ENCODE measurements around the gene NEDD4.
A peak's percentile ranks its signal among the peaks of the same experiment; 100 is the strongest.

NEDD4 gene

GRCh38 chr15:55819397-55820034 is 173.9 kb downstream of the NEDD4 start:
- H3K4me3 ChIP-seq (ENCODE audit: low read depth, low read length) = no peak overlapping the region
- no peak for TF ChIP-seq CTCF (IDR thresholded peaks at IDR 0.05; ENCODE audit: insufficient read depth, low read length, missing control alignments)
- ChIA-PET POLR2A (no interaction called here), CTCF (interaction anchor here (1.8 to 1.9 kb wide), 2 partner anchors 26 to 171 kb away, joined by 6 to 8 read pairs; no protein-coding TSS in a partner anchor)
- DNase-seq (ENCODE audit: low read depth, low spot score) = no peak

GRCh38 chr15:55816017-55816416 is 177.4 kb downstream of the NEDD4 start:
- TF ChIP-seq CTCF (IDR thresholded peaks at IDR 0.05; ENCODE audit: insufficient read depth, low read length, missing control alignments) = no peak
- no peak overlapping the region for H3K4me3 ChIP-seq (ENCODE audit: low read depth, low read length)
- POLR2A ChIA-PET = no interaction called here
- CTCF ChIA-PET = interaction anchor here (0.6 to 1.7 kb wide), 4 partner anchors 16 to 284 kb away, joined by 3 to 5 read pairs (median 3); no protein-coding TSS in a partner anchor
- DNase-seq (ENCODE audit: low read depth, low spot score) = no peak

- H3K4me3 ChIP-seq (ENCODE audit: low read depth, low read length) = no peak overlapping the region
- ChIA-PET POLR2A (no interaction called here), CTCF (interaction anchor here (0.7 to 6.9 kb wide), 4 partner anchors 13 to 154 kb away, joined by 4 to 59 read pairs (median 10); no protein-coding TSS in a partner anchor)
- TF ChIP-seq CTCF (IDR thresholded peaks at IDR 0.05; ENCODE audit: insufficient read depth, low read length, missing control alignments) = no peak
- no peak for DNase-seq (ENCODE audit: low read depth, low spot score)
Observed at GRCh38 chr15:55802600-55803376, 190.6 kb downstream of the NEDD4 start.

GRCh38 chr15:55800216-55800615 is 193.2 kb downstream of the NEDD4 start:
- CTCF ChIA-PET = interaction anchor here (1.0 to 6.9 kb wide), 8 partner anchors 7 to 156 kb away, joined by 3 to 59 read pairs (median 5); no protein-coding TSS in a partner anchor
- no peak overlapping the region for H3K4me3 ChIP-seq (ENCODE audit: low read depth, low read length)
- no peak for DNase-seq (ENCODE audit: low read depth, low spot score)
- POLR2A ChIA-PET = interaction anchor here (0.7 kb wide), 1 partner anchor 39 kb away, joined by 3 read pairs; no protein-coding TSS in a partner anchor
- no peak for TF ChIP-seq CTCF (IDR thresholded peaks at IDR 0.05; ENCODE audit: insufficient read depth, low read length, missing control alignments)

GRCh38 chr15:55799291-55800212 is 193.9 kb downstream of the NEDD4 start:
- ChIA-PET POLR2A (no interaction called here), CTCF (interaction anchor here (1.0 to 6.9 kb wide), 8 partner anchors 7 to 155 kb away, joined by 3 to 59 read pairs (median 4); no protein-coding TSS in a partner anchor)
- no peak for DNase-seq (ENCODE audit: low read depth, low spot score)
- H3K4me3 ChIP-seq (ENCODE audit: low read depth, low read length) = no peak overlapping the region
- peak; percentile 46 for TF ChIP-seq CTCF (IDR thresholded peaks at IDR 0.05; ENCODE audit: insufficient read depth, low read length, missing control alignments)
